Endothelial cell (in vitro differentiated cells): ENCODE results near the gene SELENOO. TPM values are rescaled to one million over a fixed set of nuclear protein-coding genes. Genes with fewer than 3 reads are reported as not detected.

ENCODE experiments used
- DNase-seq: peaks from one replicate; pipeline ENCODE4 v3.0.0; 2021; ENCODE audit warnings: low spot score
- H3K27ac Mint-ChIP-seq: one replicate; pipeline ENCODE4 v1.8.0; 2021; ENCODE audit warnings: mixed read lengths, inconsistent platforms; ENCODE audit not compliant: unreplicated experiment
- H3K27me3 Mint-ChIP-seq: one replicate; pipeline ENCODE4 v1.8.0; 2021; ENCODE audit warnings: mild to moderate bottlenecking, moderate library complexity, mixed read lengths, inconsistent platforms; ENCODE audit not compliant: unreplicated experiment
- H3K36me3 Mint-ChIP-seq: one replicate; pipeline ENCODE4 v1.8.0; 2021; ENCODE audit warnings: mild to moderate bottlenecking, low read depth, mixed read lengths, inconsistent platforms; ENCODE audit not compliant: unreplicated experiment
- H3K4me1 Mint-ChIP-seq: one replicate; pipeline ENCODE4 v1.8.0; 2021; ENCODE audit warnings: mild to moderate bottlenecking, mixed read lengths, inconsistent platforms; ENCODE audit not compliant: unreplicated experiment
- H3K4me3 Mint-ChIP-seq: one replicate; pipeline ENCODE4 v1.8.0; 2021; ENCODE audit warnings: mild to moderate bottlenecking, mixed read lengths, inconsistent platforms; ENCODE audit not compliant: unreplicated experiment
- H3K9me3 Mint-ChIP-seq: one replicate; pipeline ENCODE4 v1.8.0; 2021; ENCODE audit warnings: mixed read lengths, inconsistent platforms; ENCODE audit not compliant: unreplicated experiment
- CTCF ChIP-seq: fragments of 200-600 bp; sonication (generic); IDR thresholded peaks from one replicate; pipeline ENCODE4 v1.5.0; 2021; ENCODE audit warnings: antibody characterized with exemption; ENCODE audit not compliant: unreplicated experiment
- total RNA-seq: library from RNA; stranded (reverse); fragmentation: NEBNext Ultra II Directional; extraction: Animal tissue kit (Norgen Biotek cat#: 25700); gene quantifications from one replicate; pipeline ENCODE4 v1.2.1, GENCODE V29; 2021; ENCODE audit not compliant: unreplicated experiment

The SELENOO gene
- total RNA-seq, 1 donor from 2014 or later: 18.7 TPM

- Mint-ChIP-seq H3K27me3 (peaks cover 10% of the 10 kb centered on the region), H3K4me3 (no peak overlapping the region), H3K4me1 (peaks cover 3% of the 10 kb centered on the region), H3K36me3 (peaks cover 3% of the 10 kb centered on the region), H3K27ac (no peak overlapping the region), H3K9me3 (no peaks in the 10 kb centered on the region)
- no peak for DNase-seq
- TF ChIP-seq CTCF: no peak
Observed at GRCh38 chr22:50190182-50190940, 10.4 kb upstream of the SELENOO start.

- Mint-ChIP-seq H3K27me3 (peaks cover 10% of the 10 kb centered on the region), H3K4me1 (peaks cover 3% of the 10 kb centered on the region), H3K9me3 (no peaks in the 10 kb centered on the region), H3K36me3 (peaks cover 3% of the 10 kb centered on the region), H3K4me3 (no peak overlapping the region), H3K27ac (no peak overlapping the region)
- no peak for TF ChIP-seq CTCF
- no peak for DNase-seq
Observed at GRCh38 chr22:50190941-50191741, 9.7 kb upstream of the SELENOO start.

DNA sequence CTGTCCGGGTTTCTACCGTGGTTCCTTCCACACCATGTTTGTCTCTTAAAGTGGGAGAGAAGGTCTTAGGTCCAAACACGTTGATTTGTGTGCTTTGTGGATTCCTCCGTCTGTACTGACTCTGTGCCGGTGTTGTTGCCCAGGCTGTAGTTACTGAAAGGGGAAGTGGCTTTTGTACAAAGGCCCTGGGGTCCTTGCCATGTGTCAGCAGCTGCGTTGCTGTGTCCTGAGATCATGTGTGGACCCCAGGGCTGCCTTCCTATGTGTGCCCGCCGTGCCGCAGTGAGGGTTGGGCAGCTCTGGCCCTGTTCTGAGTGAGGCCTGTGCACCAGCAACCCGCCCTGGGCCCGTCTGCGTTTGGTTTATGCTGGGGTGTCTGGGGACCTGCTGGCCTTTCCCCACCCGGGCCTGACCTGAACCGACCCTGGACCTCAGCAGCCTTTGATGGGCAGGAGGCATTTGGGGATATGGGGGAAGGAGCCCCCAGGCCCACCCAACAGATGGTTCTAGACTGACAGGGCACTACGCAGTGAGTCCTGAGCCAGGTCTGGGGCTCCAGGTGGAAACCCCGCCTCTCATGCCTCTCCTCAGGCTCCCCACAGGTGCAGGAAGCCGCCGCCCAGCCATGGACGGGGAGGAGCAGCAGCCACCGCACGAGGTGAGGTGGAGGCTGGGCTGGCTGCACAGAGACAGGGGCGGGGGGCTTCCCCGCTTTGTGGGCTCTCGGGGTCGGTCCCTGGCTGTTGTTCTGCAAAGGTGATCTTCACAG is 8.2 kb upstream of the SELENOO start:
- no peak overlapping the region for H3K27ac Mint-ChIP-seq
- no peak for DNase-seq
- H3K27me3 Mint-ChIP-seq: peaks cover 8% of the 10 kb centered on the region
- H3K4me3 Mint-ChIP-seq: no peak overlapping the region
- no peaks in the 10 kb centered on the region for H3K9me3 Mint-ChIP-seq
- peaks cover 3% of the 10 kb centered on the region for H3K36me3 Mint-ChIP-seq
- no peak for TF ChIP-seq CTCF
- no peaks in the 10 kb centered on the region for H3K4me1 Mint-ChIP-seq

GRCh38 chr22:50193621-50194020 is 7.2 kb upstream of the SELENOO start:
- no peaks in the 10 kb centered on the region for H3K9me3 Mint-ChIP-seq
- TF ChIP-seq CTCF: no peak

More at GRCh38 chr22:50193621-50194020, 7.2 kb upstream of the SELENOO start:
- no peaks in the 10 kb centered on the region for H3K4me1 Mint-ChIP-seq
- H3K36me3 Mint-ChIP-seq: peaks cover 3% of the 10 kb centered on the region
- DNase-seq: no peak
- no peak overlapping the region for H3K4me3 Mint-ChIP-seq
- no peak overlapping the region for H3K27ac Mint-ChIP-seq
- H3K27me3 Mint-ChIP-seq: peaks cover 8% of the 10 kb centered on the region
